Brain microvascular endothelial cell (primary cell): ENCODE data around the gene PLD4.

ENCODE experiments used
- DNase-seq: peaks from one replicate; pipeline ENCODE4 v3.0.0-alpha.2; 2020
- H3K27ac ChIP-seq: fragments of 250-450 bp; sonication (Bioruptor Pico); 2 replicates; pipeline ENCODE4 v1.5.1; 2020; ENCODE audit warnings: mild to moderate bottlenecking, moderate library complexity
- H3K27me3 ChIP-seq: fragments of 250-450 bp; sonication (Bioruptor Pico); replicated peaks from 2 replicates; pipeline ENCODE4 v1.5.1; 2020; ENCODE audit warnings: mild to moderate bottlenecking
- H3K36me3 ChIP-seq: fragments of 250-450 bp; sonication (Bioruptor Pico); replicated peaks from 2 replicates; pipeline ENCODE4 v1.5.1; 2020; ENCODE audit warnings: mild to moderate bottlenecking
- H3K4me3 ChIP-seq: 2 replicates; pipeline ENCODE4 v1.5.1; 2011; ENCODE audit warnings: low read depth, mild to moderate bottlenecking, control low read depth, low read length, moderate library complexity
- in situ Hi-C: cut with HindIII; loops from 2 replicates; pipeline ENCODE4 v1.10.0; 2017; ENCODE audit warnings: low sequenced_read_pairs, low pct_ligation_motif_present
- TF ChIP-seq, protein P1 (sequence below): IDR thresholded peaks from 2 replicates; pipeline ENCODE4 v1.5.1; 2011; ENCODE audit warnings: low read depth, mild to moderate bottlenecking, moderate library complexity, low read length, control low read depth, inconsistent platforms; ENCODE audit errors: missing control alignments

Gene PLD4

DNA sequence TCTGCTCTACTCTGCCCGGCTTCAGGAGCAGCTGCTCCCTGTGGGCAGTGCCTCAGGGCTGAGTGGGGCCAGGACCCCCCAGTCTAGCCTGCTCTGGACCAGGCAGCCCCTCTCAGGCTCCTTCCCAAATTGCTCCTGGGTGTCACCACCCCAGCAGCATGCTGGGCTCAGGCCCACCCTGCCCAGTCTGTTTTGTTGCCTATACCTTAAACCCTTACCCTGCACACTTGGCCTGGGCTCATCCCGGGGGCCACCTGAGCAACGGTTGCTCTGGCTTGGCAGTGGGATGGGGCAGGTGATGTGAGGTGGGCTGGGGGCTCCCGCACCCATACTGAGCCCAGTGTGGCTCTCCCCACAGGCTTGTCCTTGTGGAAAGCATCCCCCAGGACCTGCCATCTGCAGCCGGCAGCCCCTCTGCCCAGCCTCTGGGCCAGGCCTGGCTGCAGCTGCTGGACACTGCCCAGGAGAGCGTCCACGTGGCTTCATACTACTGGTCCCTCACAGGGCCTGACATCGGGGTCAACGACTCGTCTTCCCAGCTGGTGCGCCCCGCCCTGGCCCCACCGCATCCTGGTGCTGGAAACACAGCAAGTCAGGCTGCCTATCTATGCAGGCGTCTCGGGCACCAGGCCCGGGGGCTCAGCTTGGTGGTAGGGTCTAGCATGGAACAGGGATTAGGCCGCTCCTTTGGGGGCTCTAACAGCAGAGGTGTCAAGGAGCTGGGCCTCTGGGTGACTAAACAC lies 3.9 kb downstream of the PLD4 start:
- Histone ChIP-seq H3K27me3 (peaks cover 25% of the 10 kb centered on the region), H3K4me3 (no peak overlapping the region), H3K27ac (no peak overlapping the region), H3K36me3 (no peaks in the 10 kb centered on the region)
- TF ChIP-seq, protein P1, sequence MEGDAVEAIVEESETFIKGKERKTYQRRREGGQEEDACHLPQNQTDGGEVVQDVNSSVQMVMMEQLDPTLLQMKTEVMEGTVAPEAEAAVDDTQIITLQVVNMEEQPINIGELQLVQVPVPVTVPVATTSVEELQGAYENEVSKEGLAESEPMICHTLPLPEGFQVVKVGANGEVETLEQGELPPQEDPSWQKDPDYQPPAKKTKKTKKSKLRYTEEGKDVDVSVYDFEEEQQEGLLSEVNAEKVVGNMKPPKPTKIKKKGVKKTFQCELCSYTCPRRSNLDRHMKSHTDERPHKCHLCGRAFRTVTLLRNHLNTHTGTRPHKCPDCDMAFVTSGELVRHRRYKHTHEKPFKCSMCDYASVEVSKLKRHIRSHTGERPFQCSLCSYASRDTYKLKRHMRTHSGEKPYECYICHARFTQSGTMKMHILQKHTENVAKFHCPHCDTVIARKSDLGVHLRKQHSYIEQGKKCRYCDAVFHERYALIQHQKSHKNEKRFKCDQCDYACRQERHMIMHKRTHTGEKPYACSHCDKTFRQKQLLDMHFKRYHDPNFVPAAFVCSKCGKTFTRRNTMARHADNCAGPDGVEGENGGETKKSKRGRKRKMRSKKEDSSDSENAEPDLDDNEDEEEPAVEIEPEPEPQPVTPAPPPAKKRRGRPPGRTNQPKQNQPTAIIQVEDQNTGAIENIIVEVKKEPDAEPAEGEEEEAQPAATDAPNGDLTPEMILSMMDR, result no peak
- no peak for DNase-seq
- in situ Hi-C loops, result no loop called here

DNA sequence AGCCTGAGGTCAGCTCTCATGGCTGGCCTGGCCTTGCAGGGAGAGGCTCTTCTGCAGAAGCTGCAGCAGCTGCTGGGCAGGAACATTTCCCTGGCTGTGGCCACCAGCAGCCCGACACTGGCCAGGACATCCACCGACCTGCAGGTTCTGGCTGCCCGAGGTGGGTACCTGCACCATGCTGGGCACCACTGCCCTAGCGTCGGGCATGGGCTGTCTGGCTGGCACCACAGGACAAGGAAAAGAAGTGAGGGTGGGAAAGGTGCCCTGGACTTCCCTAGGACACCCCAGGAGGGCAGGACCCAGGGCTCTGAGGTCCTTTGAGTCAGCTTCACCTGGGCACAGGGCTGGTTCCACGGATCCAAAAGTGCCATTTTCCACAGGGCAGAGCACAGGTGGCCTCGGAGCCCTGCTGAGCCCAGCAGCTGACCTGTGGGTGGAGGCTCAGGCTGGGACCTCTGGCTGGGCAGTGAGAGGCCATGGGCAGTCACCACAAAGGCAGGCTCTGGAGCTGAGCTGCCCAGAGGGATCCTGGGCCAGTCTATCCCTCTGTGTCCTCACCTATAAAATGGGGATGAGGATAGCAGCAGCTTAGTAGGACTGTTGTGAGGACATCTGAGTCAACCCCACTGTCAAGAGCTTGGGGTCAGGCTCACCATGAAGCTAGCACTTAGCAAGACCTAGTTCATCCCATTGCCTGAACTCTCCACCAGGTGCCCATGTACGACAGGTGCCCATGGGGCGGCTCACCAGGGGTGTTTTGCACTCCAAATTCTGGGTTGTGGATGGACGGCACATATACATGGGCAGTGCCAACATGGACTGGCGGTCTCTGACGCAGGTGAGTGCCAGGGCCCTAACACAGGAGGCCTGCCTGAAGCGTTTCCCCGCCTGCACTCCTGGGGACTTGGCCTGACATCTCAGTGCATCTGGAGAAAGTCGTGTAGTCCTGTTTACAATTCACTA lies 4.9 kb downstream of the PLD4 start:
- H3K27me3 ChIP-seq, result peaks cover 25% of the 10 kb centered on the region
- DNase-seq, result no peak
- in situ Hi-C loops, result no loop called here
- H3K27ac ChIP-seq, result no peak overlapping the region
- TF ChIP-seq, protein P1, result no peak
- H3K36me3 ChIP-seq, result no peaks in the 10 kb centered on the region
- no peak overlapping the region for H3K4me3 ChIP-seq

DNA sequence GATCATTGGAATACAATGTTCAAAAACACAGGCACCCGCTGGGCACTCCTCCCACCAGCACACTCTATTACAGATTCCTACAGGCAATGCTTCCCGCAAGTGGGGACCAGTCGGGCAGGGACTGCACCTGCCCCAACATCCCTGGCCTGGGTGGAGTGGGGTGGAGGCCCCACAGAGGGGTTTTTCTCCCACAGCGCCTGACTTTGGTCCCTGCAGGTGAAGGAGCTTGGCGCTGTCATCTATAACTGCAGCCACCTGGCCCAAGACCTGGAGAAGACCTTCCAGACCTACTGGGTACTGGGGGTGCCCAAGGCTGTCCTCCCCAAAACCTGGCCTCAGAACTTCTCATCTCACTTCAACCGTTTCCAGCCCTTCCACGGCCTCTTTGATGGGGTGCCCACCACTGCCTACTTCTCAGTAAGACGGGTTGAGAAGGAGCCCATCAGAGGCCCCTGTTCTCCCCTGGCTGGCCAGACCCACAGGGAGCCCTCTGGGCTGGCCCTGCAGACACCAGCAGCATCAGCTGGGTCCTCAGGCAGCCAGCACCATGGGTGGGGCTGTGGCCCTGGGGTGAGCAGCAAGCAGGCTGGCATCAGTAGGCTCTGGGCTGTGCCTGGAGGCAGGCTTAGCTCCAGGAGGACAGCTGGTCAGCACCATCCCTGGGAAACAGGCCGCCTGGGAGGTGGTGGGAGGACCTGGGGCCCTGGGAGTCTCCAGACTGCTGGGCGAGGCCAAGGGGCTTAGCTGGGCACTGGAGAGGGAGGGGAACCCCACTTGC lies 6.0 kb downstream of the PLD4 start:
- TF ChIP-seq, protein P1, result no peak
- Histone ChIP-seq H3K36me3 (no peaks in the 10 kb centered on the region), H3K27ac (no peak overlapping the region), H3K4me3 (no peak overlapping the region), H3K27me3 (peaks cover 25% of the 10 kb centered on the region)
- in situ Hi-C loops, result no loop called here
- DNase-seq, result no peak

DNA sequence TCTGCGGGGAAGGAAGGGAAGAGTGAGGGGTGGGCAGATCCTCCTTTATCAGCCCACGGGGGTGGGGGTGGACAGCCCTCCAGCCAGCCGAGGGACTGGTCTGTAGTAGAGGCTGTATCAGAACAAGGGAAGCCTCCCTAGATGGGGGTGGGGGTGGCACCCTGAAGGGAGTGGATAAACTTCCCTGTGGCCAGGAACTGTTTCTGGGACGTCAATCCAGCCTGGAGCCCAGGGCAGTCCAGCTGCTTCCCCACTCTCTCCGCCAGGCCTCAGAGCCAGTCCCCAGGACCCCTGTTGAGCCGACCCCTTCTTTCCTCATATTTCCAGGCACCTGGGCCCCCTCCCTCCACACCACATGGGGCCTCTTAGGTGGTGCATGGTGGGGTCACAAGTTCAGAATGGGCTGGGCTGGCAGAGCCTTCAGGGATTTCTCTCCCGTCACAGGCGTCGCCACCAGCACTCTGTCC lies 6.7 kb downstream of the PLD4 start:
- in situ Hi-C loops, result no loop called here
- TF ChIP-seq, protein P1, result no peak
- Histone ChIP-seq H3K36me3 (no peaks in the 10 kb centered on the region), H3K4me3 (no peak overlapping the region), H3K27ac (no peak overlapping the region), H3K27me3 (peaks cover 25% of the 10 kb centered on the region)
- DNase-seq, result no peak

DNA sequence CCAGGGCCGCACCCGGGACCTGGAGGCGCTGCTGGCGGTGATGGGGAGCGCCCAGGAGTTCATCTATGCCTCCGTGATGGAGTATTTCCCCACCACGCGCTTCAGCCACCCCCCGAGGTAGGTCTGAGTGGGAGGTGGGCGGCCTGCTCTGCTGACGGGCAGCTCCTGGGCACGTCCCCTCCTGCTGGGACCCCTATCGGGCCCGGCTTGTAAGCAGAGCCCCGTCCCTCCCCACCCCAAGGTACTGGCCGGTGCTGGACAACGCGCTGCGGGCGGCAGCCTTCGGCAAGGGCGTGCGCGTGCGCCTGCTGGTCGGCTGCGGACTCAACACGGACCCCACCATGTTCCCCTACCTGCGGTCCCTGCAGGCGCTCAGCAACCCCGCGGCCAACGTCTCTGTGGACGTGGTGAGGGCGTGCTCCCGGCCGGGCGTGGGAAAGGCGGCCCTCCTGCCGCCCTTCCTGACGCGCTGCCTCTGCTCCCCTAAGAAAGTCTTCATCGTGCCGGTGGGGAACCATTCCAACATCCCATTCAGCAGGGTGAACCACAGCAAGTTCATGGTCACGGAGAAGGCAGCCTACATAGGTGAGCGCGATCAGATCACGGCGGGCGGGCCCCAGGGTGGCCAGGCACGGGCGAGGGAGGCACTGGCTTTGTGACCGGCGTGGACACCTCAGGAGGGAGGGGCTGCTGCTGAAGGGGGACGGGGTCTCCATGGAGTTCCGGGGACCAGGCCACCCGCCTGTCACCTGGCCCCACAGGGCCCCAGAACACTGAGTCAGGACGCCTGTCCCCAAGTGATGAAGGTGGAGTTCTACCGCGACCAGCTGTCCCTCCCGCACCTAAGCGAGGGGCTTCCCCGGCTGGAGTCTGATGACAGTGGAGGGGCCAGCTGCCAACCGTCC lies 7.3 kb downstream of the PLD4 start:
- DNase-seq, result no peak
- Histone ChIP-seq H3K27ac (no peak overlapping the region), H3K36me3 (no peaks in the 10 kb centered on the region), H3K27me3 (peaks cover 25% of the 10 kb centered on the region), H3K4me3 (no peak overlapping the region)
- TF ChIP-seq, protein P1, result no peak
- in situ Hi-C loops, result no loop called here
